HCT116 (cell line): Measurements from ENCODE around the gene LRIT2. TPM values are rescaled to one million over a fixed set of nuclear protein-coding genes. Genes with fewer than 3 reads are reported as not detected.

Source experiments
- ATAC-seq: fragments of 200-7000 bp; cut with Tn5 transposase; 2 replicates; pipeline ENCODE4 v1.9.1; 2020; ENCODE audit warnings: mild to moderate bottlenecking, moderate library complexity
- BruUV-seq: library from RNA; stranded (reverse); fragments of 400-500 nt; replicated peaks from 2 replicates; lab custom pipeline; 2021; lab: Mats Ljungman, UMichigan
- CTCF ChIA-PET: fragments of 300-600 bp; sonication (Branson Sonifier 250); formaldehyde crosslinking; loops from one replicate; lab custom pipeline; 2021; ENCODE audit warnings: antibody characterized with exemption; lab: Charles Lee
- POLR2A ChIA-PET: fragments of 300-600, 350-600 bp; sonication (Branson Sonifier 250); formaldehyde crosslinking; loops from one replicate; lab custom pipeline; 2021; ENCODE audit warnings: antibody characterized with exemption; lab: Charles Lee
- RAD21 ChIA-PET, 2 experiments: fragments of 300-600 bp; sonication (Branson Sonifier 250); formaldehyde crosslinking; loops; one replicate each; lab custom pipeline; 2023; ENCODE audit warnings: low total read pairs in 2 of 2; ENCODE audit not compliant: uncharacterized antibody in 2 of 2, unreplicated experiment in 2 of 2, low non-redundant PET in 1 of 2; lab: Charles Lee
- DNase-seq: peaks from one replicate; pipeline ENCODE4 v3.0.0-alpha.2; 2010; ENCODE audit warnings: low read depth, low spot score
- H2AFZ ChIP-seq: fragments of 200-600 bp; shearing (Covaris generic), sonication (generic); 2 replicates; pipeline ENCODE4 v1.6.1; 2017; ENCODE audit warnings: low read depth, mixed run types, mixed read lengths, antibody characterized with exemption, low read length; ENCODE audit not compliant: poor library complexity, severe bottlenecking
- H3K27ac ChIP-seq: 2 replicates; pipeline ENCODE4 v1.5.1; 2012; ENCODE audit warnings: low read depth, low read length
- H3K27me3 ChIP-seq: fragments of 200-600 bp; sonication (generic); 2 replicates; pipeline ENCODE4 v1.6.1; 2016; ENCODE audit warnings: mixed run types, low read length, mixed read lengths; ENCODE audit not compliant: insufficient read depth
- H3K36me3 ChIP-seq, 2 experiments: fragments of 200-500 bp in 1 of 2; fragments of 200-600 bp in 1 of 2; sonication (Bioruptor generic) in 1 of 2; sonication (generic) in 1 of 2; 2 replicates each; pipeline versions ENCODE4 v1.5.1 to v1.6.1; 2014 to 2016; ENCODE audit warnings: low read length in 2 of 2, inconsistent platforms in 1 of 2, mixed read lengths in 1 of 2, mixed run types in 1 of 2; ENCODE audit not compliant: insufficient read depth in 2 of 2, control insufficient read depth in 1 of 2
- H3K4me1 ChIP-seq, 2 experiments: fragments of 200-600 bp in 1 of 2; sonication (generic) in 1 of 2; 2 replicates each; pipeline versions ENCODE4 v1.5.1 to v1.6.1; 2012 to 2017; ENCODE audit warnings: low read length in 2 of 2, inconsistent platforms in 1 of 2, mild to moderate bottlenecking in 1 of 2, mixed read lengths in 1 of 2, mixed run types in 1 of 2, moderate library complexity in 1 of 2; ENCODE audit not compliant: insufficient read depth in 2 of 2, control insufficient read depth in 1 of 2
- H3K4me2 ChIP-seq: fragments of 200-600 bp; sonication (generic); 2 replicates; pipeline ENCODE4 v1.6.1; 2017; ENCODE audit warnings: mixed run types, low read length, mixed read lengths
- H3K4me3 ChIP-seq, 2 experiments: fragments of 200-600 bp in 1 of 2; sonication (generic) in 1 of 2; replicated peaks in 1 of 2; 2 replicates each; pipeline ENCODE4 v1.5.1; 2011 to 2016; ENCODE audit warnings: low read length in 2 of 2, control low read depth in 1 of 2, low read depth in 1 of 2, mild to moderate bottlenecking in 1 of 2, mixed read lengths in 1 of 2, mixed run types in 1 of 2
- H3K79me2 ChIP-seq: fragments of 200-600 bp; sonication (generic); 2 replicates; pipeline ENCODE4 v1.6.1; 2017; ENCODE audit warnings: mild to moderate bottlenecking, mixed run types, low read length, moderate library complexity, mixed read lengths; ENCODE audit not compliant: insufficient read depth
- H3K9ac ChIP-seq: fragments of 200-600 bp; sonication (generic); 2 replicates; pipeline ENCODE4 v1.6.1; 2016; ENCODE audit warnings: low read length, mixed read lengths
- H3K9me2 ChIP-seq: fragments of 200-600 bp; sonication (generic), shearing (Covaris generic); 2 replicates; pipeline ENCODE4 v1.6.1; 2017; ENCODE audit warnings: mixed run types, mild to moderate bottlenecking, moderate library complexity; ENCODE audit not compliant: insufficient read depth
- H3K9me3 ChIP-seq, 2 experiments: fragments of 200-500 bp in 1 of 2; fragments of 200-600 bp in 1 of 2; sonication (Bioruptor generic) in 1 of 2; sonication (generic) in 1 of 2; 2 replicates each; pipeline ENCODE4 v1.6.1; 2014 to 2017; ENCODE audit warnings: low read length in 2 of 2, mixed read lengths in 2 of 2, inconsistent platforms in 1 of 2, low read depth in 1 of 2, mild to moderate bottlenecking in 1 of 2, mixed run types in 1 of 2, moderate library complexity in 1 of 2; ENCODE audit not compliant: control insufficient read depth in 1 of 2, insufficient read depth in 1 of 2
- H4K20me1 ChIP-seq: fragments of 200-600 bp; sonication (generic), shearing (Covaris generic); 2 replicates; pipeline ENCODE4 v1.6.1; 2017; ENCODE audit warnings: mixed run types, mild to moderate bottlenecking, moderate library complexity; ENCODE audit not compliant: insufficient read depth
- CTCF ChIP-seq, 3 experiments: fragments of 200-600 bp in 1 of 3; sonication (generic) in 1 of 3; IDR thresholded peaks in 2 of 3; conservative IDR thresholded peaks in 1 of 3; 2 replicates each; pipeline ENCODE4 v1.5.1; 2012 to 2017; ENCODE audit warnings: low read depth in 2 of 3, low read length in 2 of 3, antibody characterized with exemption in 1 of 3, borderline replicate concordance in 1 of 3, control low read depth in 1 of 3, mild to moderate bottlenecking in 1 of 3, mixed read lengths in 1 of 3, mixed run types in 1 of 3, moderate library complexity in 1 of 3; ENCODE audit not compliant: insufficient read depth in 1 of 3
- EZH2phosphoT487 ChIP-seq: fragments of 200-600 bp; IDR thresholded peaks from 2 replicates; pipeline ENCODE4 v1.6.1; 2018; ENCODE audit warnings: antibody characterized with exemption, borderline replicate concordance
- POLR2AphosphoS5 ChIP-seq: IDR thresholded peaks from 2 replicates; pipeline ENCODE4 v1.6.1; 2011; ENCODE audit warnings: mild to moderate bottlenecking, low read depth, low read length, moderate library complexity
- RAD21 ChIP-seq: IDR thresholded peaks from 2 replicates; pipeline ENCODE4 v1.6.1; 2012; ENCODE audit warnings: low read depth, mild to moderate bottlenecking
- TCF7L2 ChIP-seq: IDR thresholded peaks from 2 replicates; pipeline ENCODE4 v1.7.0; 2011; ENCODE audit warnings: borderline replicate concordance, inconsistent platforms; ENCODE audit not compliant: insufficient read depth, insufficient read length; ENCODE audit errors: extremely low read depth
- YY1 ChIP-seq: IDR thresholded peaks from 2 replicates; pipeline ENCODE4 v1.6.1; 2011; ENCODE audit warnings: low read length, low read depth, moderate library complexity, mild to moderate bottlenecking; ENCODE audit not compliant: insufficient replicate concordance; ENCODE audit errors: extremely low read depth
- ZFX ChIP-seq: fragments of 450-650 bp; IDR thresholded peaks from 2 replicates; pipeline ENCODE4 v1.6.1; 2017
- intact Hi-C: fragments of 100-400 bp; cut with micrococcal nuclease; formaldehyde crosslinking; loops from 2 replicates; pipeline ENCODE4 v1.10.0; 2022
- total RNA-seq: library from RNA; stranded (reverse); gene quantifications from one replicate; pipeline ENCODE4 v1.2.1, GENCODE V29; 2021; ENCODE audit not compliant: unreplicated experiment

LRIT2 gene
- total RNA-seq, 1 experiment from 2014 or later = not detected

- intact Hi-C loops = no loop called here
- Histone ChIP-seq H4K20me1 (no peaks in the 10 kb centered on the region), H3K4me2 (no peak overlapping the region), H3K4me1 (no peaks in the 10 kb centered on the region), H2AFZ (no peak overlapping the region), H3K27me3 (peaks cover 6% of the 10 kb centered on the region; the same call in 1 of the 2 replicates), H3K9me2 (no peaks in the 10 kb centered on the region), H3K79me2 (no peaks in the 10 kb centered on the region), H3K9ac (no peak overlapping the region), H3K9me3 (no peaks in the 10 kb centered on the region), H3K4me3 (no peak overlapping the region), H3K36me3 (no peaks in the 10 kb centered on the region), H3K27ac (no peak overlapping the region)
- ATAC-seq (no peak), DNase-seq (no peak)
- CTCF ChIA-PET = interaction anchor here (1.0 kb wide), 1 partner anchor 13 kb away, joined by 3 read pairs; no protein-coding TSS in a partner anchor
- BruUV-seq = no TSS peak
- no peak for TF ChIP-seq TCF7L2
- no peak for TF ChIP-seq YY1
- TF ChIP-seq ZFX = no peak
- TF ChIP-seq POLR2AphosphoS5 = no peak
- no peak for TF ChIP-seq CTCF (IDR thresholded peaks at IDR 0.05 in 2 of 3, conservative IDR thresholded peaks at IDR 0.05 in 1 of 3; ENCODE audit: borderline replicate concordance in 1 of 3, insufficient read depth in 1 of 3, low read depth in 2 of 3, low read length in 2 of 3)
- TF ChIP-seq RAD21 = no peak
- TF ChIP-seq EZH2phosphoT487 = no peak
- TF ChIP-seq, all 23 proteins: peak for 0
- ChIA-PET POLR2A (no interaction called here), RAD21 (no interaction called here)
These were observed 18.4 kb upstream of the LRIT2 start for GRCh38 chr10:84243759-84244158.
